Stimulated activated CD4-positive, alpha-beta T cell treated with anti-CD3 and anti-CD28 coated beads, Interleukin-12 subunit alpha, Interleukin-12 subunit beta, amount 100 ng/mL, for 48 hours (primary cell): ENCODE data around the gene NIPBL.
A peak's percentile ranks its signal among the peaks of the same experiment; 100 is the strongest.
"Not testable (repeated sequence)": the region's sequence is repeated elsewhere in the genome, so short reads cannot be mapped to it uniquely, and the experiment has no call there.

Experiments used
- DNase-seq, 3 donors: peaks; one replicate each; pipeline ENCODE4 v3.0.0-alpha.2; 2020; ENCODE audit warnings: low read depth in 2 of 3, low spot score in 1 of 3

NIPBL gene

GRCh38 chr5:36876299-36876964, at the start of gene NIPBL:
Gene NIPBL (plus strand): TSS chr5:36876769. CDS start chr5:36953697, 76,928 bp downstream.
- peak; percentile 77 to 87 (median 84) for DNase-seq

- no peak for DNase-seq
Measured at GRCh38 chr5:36832274-36832673, 44.3 kb upstream of the NIPBL start.

GRCh38 chr5:36836831-36837230, 39.7 kb upstream of the NIPBL start:
- no peak for DNase-seq

- DNase-seq = no peak
Measured at GRCh38 chr5:36839489-36840476, 36.8 kb upstream of the NIPBL start.

GRCh38 chr5:36841677-36842076, 34.9 kb upstream of the NIPBL start:
- DNase-seq = no peak

- DNase-seq = no peak
Measured at GRCh38 chr5:36842087-36842486, 34.5 kb upstream of the NIPBL start.

GRCh38 chr5:36844305-36844704, 32.3 kb upstream of the NIPBL start:
- DNase-seq = no peak

GRCh38 chr5:36848545-36848944, 28.0 kb upstream of the NIPBL start:
- DNase-seq = not testable (repeated sequence)

- DNase-seq = not testable (repeated sequence)
Measured at GRCh38 chr5:36852903-36853302, 23.7 kb upstream of the NIPBL start.

GRCh38 chr5:36854402-36855140, 22.0 kb upstream of the NIPBL start:
- no peak for DNase-seq

- no peak for DNase-seq
Measured at GRCh38 chr5:36855141-36855495, 21.5 kb upstream of the NIPBL start.

GRCh38 chr5:36861871-36862270, 14.7 kb upstream of the NIPBL start:
- DNase-seq = no peak

GRCh38 chr5:36870399-36871040, 6.0 kb upstream of the NIPBL start:
- DNase-seq = no peak

- no peak for DNase-seq
Measured at GRCh38 chr5:36874465-36874864, 2.1 kb upstream of the NIPBL start.

- DNase-seq = peak; percentile 29 to 35 (median 35)
Measured at GRCh38 chr5:36875051-36875789, 1.3 kb upstream of the NIPBL start.

GRCh38 chr5:36875790-36876298, 725 bp upstream of the NIPBL start:
- peak; percentile 33 to 62 (median 50) for DNase-seq

- peak; percentile 28 to 39 (median 37) for DNase-seq
Measured at GRCh38 chr5:36876965-36877666, 547 bp downstream of the NIPBL start.

- no peak for DNase-seq
Measured at GRCh38 chr5:36877667-36878391, 1.3 kb downstream of the NIPBL start.
